GM19463 (cell line): ENCODE results near the gene TFAP2B.

Source experiments
- ATAC-seq: cut with Tn5 transposase; IDR thresholded peaks from one replicate; pipeline ENCODE4 v1.9.1; 2021; ENCODE audit warnings: mild to moderate bottlenecking, moderate library complexity; ENCODE audit not compliant: unreplicated experiment

The TFAP2B gene

DNA sequence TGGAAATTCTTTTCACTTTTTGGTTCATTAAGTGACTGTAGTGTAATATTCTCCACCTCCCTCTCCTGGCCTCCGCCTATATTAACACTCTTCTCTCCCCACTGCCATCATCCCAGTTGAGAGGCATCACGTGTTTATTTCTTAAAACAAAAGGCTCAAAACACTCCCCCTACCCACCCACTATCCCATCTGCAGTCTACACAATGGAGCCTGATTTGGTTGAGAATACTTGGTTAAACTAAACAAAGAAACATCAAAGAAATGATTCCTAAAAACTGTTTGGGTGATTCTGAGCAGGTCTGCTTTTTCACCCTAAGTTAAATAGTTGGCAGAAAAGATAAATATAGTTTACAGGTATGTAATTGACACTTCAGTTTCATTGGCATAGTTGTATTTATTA lies 5.9 kb downstream of the TFAP2B start:
- no peak for ATAC-seq

GRCh38 chr6:50825375-50826036 lies 6.8 kb downstream of the TFAP2B start:
- ATAC-seq: no peak

- ATAC-seq: no peak
Observed at GRCh38 chr6:50826037-50826761, 7.5 kb downstream of the TFAP2B start.

- ATAC-seq: no peak
Observed at GRCh38 chr6:50826803-50827202, 8.1 kb downstream of the TFAP2B start.

GRCh38 chr6:50829049-50829448 lies 10.4 kb downstream of the TFAP2B start:
- no peak for ATAC-seq

DNA sequence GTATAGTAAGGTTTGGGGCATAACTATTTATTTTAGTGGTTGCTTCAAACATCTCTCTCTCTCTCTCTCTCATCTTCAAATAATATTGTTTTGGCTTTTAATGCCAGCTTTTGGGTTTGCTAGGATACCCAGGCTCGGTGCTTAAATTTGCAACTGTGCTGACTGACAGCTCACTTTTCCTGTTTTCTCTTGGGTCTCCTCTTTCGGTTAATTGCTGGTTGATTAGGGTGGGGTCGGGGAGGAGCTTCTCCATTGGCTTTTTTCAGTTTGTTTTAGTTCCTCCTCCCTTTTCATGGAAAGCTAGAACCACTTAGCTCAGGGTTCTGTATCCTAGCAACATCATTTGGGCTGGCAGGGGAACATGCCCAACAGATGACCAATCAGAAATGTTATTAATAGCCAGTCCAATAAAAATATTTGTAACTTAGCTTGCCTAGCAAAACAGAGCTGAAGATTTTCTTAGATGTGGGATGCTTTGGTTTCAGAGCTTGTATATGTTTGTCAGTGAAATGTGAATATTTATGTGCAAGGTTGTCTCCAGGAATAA lies 11.3 kb downstream of the TFAP2B start:
- ATAC-seq: no peak

DNA sequence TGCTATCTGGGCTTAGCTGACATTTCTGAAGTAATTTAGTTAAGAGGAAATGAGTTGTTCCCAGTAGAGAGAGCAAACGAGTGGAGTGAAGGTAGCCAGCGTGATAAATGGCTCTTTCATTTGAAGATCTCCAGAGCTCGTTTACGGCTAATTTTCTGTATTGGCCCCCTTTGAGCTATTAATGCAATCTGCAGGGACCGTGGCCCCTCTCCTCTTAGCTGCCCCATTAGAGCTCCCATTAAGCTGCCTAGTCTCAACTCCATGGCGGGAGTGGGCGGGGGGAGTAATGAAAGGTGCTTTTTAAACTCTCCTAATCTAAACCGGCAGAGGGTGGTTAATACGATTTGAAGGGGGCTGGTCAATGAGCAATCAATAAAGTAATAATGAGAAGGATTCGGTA lies 12.5 kb downstream of the TFAP2B start:
- no peak for ATAC-seq

DNA sequence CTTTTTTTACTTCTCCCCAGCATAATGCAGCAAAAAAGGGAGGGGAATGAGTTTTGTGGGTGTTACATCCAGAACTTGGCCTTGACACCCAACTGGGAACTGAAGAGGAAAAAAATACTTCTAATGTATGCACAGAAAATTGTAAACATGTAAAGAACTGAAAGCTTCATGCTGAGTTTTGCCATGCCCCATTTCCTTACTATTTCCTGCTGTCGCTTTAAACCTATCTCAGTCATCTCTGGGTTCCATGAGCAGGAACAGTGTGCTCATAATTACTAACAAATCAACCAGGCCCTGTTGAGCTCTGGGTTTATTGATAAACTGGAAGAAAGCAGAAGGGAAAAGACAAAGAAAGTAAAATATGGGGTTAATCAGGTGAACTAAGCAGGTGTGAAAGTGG lies 14.2 kb downstream of the TFAP2B start:
- ATAC-seq: no peak

- no peak for ATAC-seq
Observed at GRCh38 chr6:50834929-50835410, 16.3 kb downstream of the TFAP2B start.

GRCh38 chr6:50836231-50836630 lies 17.6 kb downstream of the TFAP2B start:
- ATAC-seq: peak; percentile 61

GRCh38 chr6:50837589-50838445 lies 19.1 kb downstream of the TFAP2B start:
- no peak for ATAC-seq

- ATAC-seq: no peak
Observed at GRCh38 chr6:50840112-50840810, 21.6 kb downstream of the TFAP2B start.

- ATAC-seq: no peak
Observed at GRCh38 chr6:50840811-50841192, 22.1 kb downstream of the TFAP2B start.

DNA sequence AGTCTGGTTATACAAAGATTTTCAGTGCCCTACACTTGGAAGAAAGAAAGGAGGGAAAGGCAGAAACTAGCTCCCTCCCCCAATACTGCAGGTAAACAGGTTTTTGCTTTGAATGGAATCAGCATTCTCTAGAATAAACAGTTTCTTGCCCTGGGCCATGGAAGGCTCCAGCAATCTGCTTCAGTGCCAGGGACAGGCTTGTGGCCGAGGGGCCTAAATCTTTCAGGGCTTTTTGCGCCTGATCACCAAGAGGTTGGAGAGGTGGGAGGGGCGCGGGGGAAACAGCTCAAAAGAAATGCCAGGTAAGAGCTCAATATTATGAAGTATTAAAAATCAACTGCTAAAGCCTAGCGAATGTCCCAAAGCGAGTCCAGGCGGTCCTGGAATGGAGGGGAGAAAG lies 23.8 kb downstream of the TFAP2B start:
- no peak for ATAC-seq

- no peak for ATAC-seq
Observed at GRCh38 chr6:50842861-50843384, 24.3 kb downstream of the TFAP2B start.

GRCh38 chr6:50843842-50844241 lies 25.2 kb downstream of the TFAP2B start:
- no peak for ATAC-seq

DNA sequence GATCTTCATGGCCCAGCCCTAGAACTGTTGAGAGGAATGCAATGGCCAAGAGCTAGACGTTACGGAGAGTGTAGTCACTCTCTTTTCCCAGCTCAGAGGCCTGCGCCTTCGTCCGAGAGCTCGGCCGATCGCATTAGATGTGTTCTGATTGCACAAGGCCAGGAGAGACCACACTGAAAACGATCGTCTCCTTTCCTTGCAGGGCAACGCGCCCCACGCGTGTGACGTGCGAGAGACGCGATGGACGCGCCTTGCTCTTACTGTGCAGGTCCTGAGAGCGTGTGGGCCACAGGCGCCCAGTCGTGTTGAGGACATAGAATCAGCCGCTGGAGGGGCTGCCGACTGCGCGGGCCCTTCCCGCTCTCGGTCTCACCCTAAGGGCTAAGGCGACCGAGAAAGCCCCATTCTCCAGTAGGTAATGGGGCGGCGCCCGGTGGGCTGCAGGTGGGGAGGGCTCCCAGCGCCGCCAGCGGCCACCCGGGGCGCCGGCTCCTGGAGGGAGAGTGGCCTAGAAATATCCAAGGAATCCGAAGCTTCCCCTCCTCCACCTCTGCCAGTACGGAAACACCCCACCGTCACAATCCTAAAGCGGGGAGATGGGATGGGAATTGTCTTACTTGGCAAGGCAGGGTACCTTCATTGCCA lies 26.9 kb downstream of the TFAP2B start:
- ATAC-seq: no peak

GRCh38 chr6:50846144-50846851 lies 27.6 kb downstream of the TFAP2B start:
- no peak for ATAC-seq

GRCh38 chr6:50846852-50847155 lies 28.1 kb downstream of the TFAP2B start:
- ATAC-seq: no peak
